ENCODE measurements around the gene RXRA. TPM values are rescaled to one million over a fixed set of nuclear protein-coding genes. Genes with fewer than 3 reads are reported as not detected.
"Not testable (repeated sequence)": the region's sequence is repeated elsewhere in the genome, so short reads cannot be mapped to it uniquely, and the experiment has no call there.

RXRA gene
- total RNA-seq, 1 donor from 2014 or later = 42.6 TPM

GRCh38 chr9:134306042-134306441, 20.2 kb upstream of the RXRA start:
- DNase-seq (ENCODE audit: low spot score); intact Hi-C loops (cut with DNase I): not testable (repeated sequence)

GRCh38 chr9:134306636-134307600, 19.3 kb upstream of the RXRA start:
- intact Hi-C loops (cut with DNase I) = no loop called here
- no peak for DNase-seq (ENCODE audit: low spot score)

- intact Hi-C loops (cut with DNase I) = no loop called here
- no peak for DNase-seq (ENCODE audit: low spot score)
Measured at GRCh38 chr9:134307674-134308638, 18.3 kb upstream of the RXRA start.

GRCh38 chr9:134308639-134309220, 17.5 kb upstream of the RXRA start:
- intact Hi-C loops (cut with DNase I); DNase-seq (ENCODE audit: low spot score): not testable (repeated sequence)

- DNase-seq (ENCODE audit: low spot score) = no peak
- intact Hi-C loops (cut with DNase I) = no loop called here
Measured at GRCh38 chr9:134313470-134313869, 12.8 kb upstream of the RXRA start.

GRCh38 chr9:134314039-134314949, 12.0 kb upstream of the RXRA start:
- intact Hi-C loops (cut with DNase I) = no loop called here
- peak; percentile 50 for DNase-seq (ENCODE audit: low spot score)

- intact Hi-C loops (cut with DNase I) = no loop called here
- DNase-seq (ENCODE audit: low spot score) = no peak
Measured at GRCh38 chr9:134314950-134315715, 11.1 kb upstream of the RXRA start.

GRCh38 chr9:134315716-134316448, 10.4 kb upstream of the RXRA start:
- intact Hi-C loops (cut with DNase I) = no loop called here
- peak; percentile 74 for DNase-seq (ENCODE audit: low spot score)

GRCh38 chr9:134316449-134317160, 9.7 kb upstream of the RXRA start:
- intact Hi-C loops (cut with DNase I) = no loop called here
- DNase-seq (ENCODE audit: low spot score) = peak; percentile 74

- intact Hi-C loops (cut with DNase I) = no loop called here
- peak; percentile 67 for DNase-seq (ENCODE audit: low spot score)
Measured at GRCh38 chr9:134317400-134317789, 8.9 kb upstream of the RXRA start.

- intact Hi-C loops (cut with DNase I) = no loop called here
- DNase-seq (ENCODE audit: low spot score) = no peak
Measured at GRCh38 chr9:134317790-134318414, 8.4 kb upstream of the RXRA start.

- peak; percentile 70 for DNase-seq (ENCODE audit: low spot score)
- intact Hi-C loops (cut with DNase I) = no loop called here
Measured at GRCh38 chr9:134318481-134318891, 7.8 kb upstream of the RXRA start.

- DNase-seq (ENCODE audit: low spot score) = no peak
- intact Hi-C loops (cut with DNase I) = no loop called here
Measured at GRCh38 chr9:134318941-134319305, 7.3 kb upstream of the RXRA start.

- intact Hi-C loops (cut with DNase I) = no loop called here
- peak; percentile 67 for DNase-seq (ENCODE audit: low spot score)
Measured at GRCh38 chr9:134319306-134320125, 6.7 kb upstream of the RXRA start.

GRCh38 chr9:134320126-134320867, 6.0 kb upstream of the RXRA start:
- intact Hi-C loops (cut with DNase I) = no loop called here
- DNase-seq (ENCODE audit: low spot score) = peak; percentile 51
